WTC11 (cell line): ENCODE measurements around the gene DLG5.

Source experiments
- ATF3 ChIP-seq: sonication (generic); formaldehyde crosslinking; conservative IDR thresholded peaks from 2 replicates; pipeline ENCODE4 v1.8.1; 2022; ENCODE audit warnings: mild to moderate bottlenecking, missing genetic modification reagents
- CBFB ChIP-seq: sonication (generic); formaldehyde crosslinking; IDR thresholded peaks from 2 replicates; pipeline ENCODE4 v1.8.1; 2022; ENCODE audit warnings: mild to moderate bottlenecking, low read depth, missing genetic modification reagents
- CTCF ChIP-seq: fragments of 200-600 bp; IDR thresholded peaks from 2 replicates; pipeline ENCODE4 v1.8.0; 2022; ENCODE audit warnings: antibody characterized with exemption
- GABPB1 ChIP-seq: sonication (generic); formaldehyde crosslinking; IDR thresholded peaks from 2 replicates; pipeline ENCODE4 v1.8.1; 2023; ENCODE audit warnings: mild to moderate bottlenecking, missing genetic modification reagents
- IRF2 ChIP-seq: sonication (generic); formaldehyde crosslinking; IDR thresholded peaks from 2 replicates; pipeline ENCODE4 v1.8.0; 2022; ENCODE audit warnings: low read depth, missing genetic modification reagents, borderline replicate concordance

GRCh38 chr10:77809336-77809735 is 117.2 kb downstream of the DLG5 start:
- TF ChIP-seq IRF2 (CRISPR knock-in tag) (no peak), CBFB (CRISPR knock-in tag) (no peak), ATF3 (CRISPR knock-in tag) (no peak), GABPB1 (CRISPR knock-in tag) (no peak), CTCF (no peak)
